CD4-positive, alpha-beta T cell (primary cell): Measurements from ENCODE around the gene OSBPL1A. TPM values are rescaled to one million over a fixed set of nuclear protein-coding genes. Genes with fewer than 3 reads are reported as not detected.

Source experiments
- ATAC-seq: fragments of 200-7000 bp; cut with Tn5 transposase; one replicate; pipeline ENCODE4 v1.10.0; 2022; ENCODE audit warnings: mild to moderate bottlenecking; ENCODE audit not compliant: poor library complexity
- CTCF ChIA-PET: fragments of 350-600 bp; sonication (Branson Sonifier 250); formaldehyde crosslinking; loops from one replicate; lab custom pipeline; 2021; ENCODE audit warnings: antibody characterized with exemption, inconsistent platforms; lab: Charles Lee
- POLR2A ChIA-PET: fragments of 350-600 bp; sonication (Branson Sonifier 250); formaldehyde crosslinking; loops from one replicate; lab custom pipeline; 2021; ENCODE audit warnings: antibody characterized with exemption, inconsistent platforms; lab: Charles Lee
- DNase-seq, 14 experiments: peaks; one replicate each; pipeline ENCODE4 v3.0.0-alpha.2; 2013 to 2020; ENCODE audit warnings: mixed read lengths in 2 of 14
- H3K27ac ChIP-seq, 2 donors: one replicate each; pipeline versions ENCODE4 v1.5.1 to v1.7.0; 2013; ENCODE audit warnings: low read length in 2 of 2, low read depth in 1 of 2, mild to moderate bottlenecking in 1 of 2
- H3K27me3 ChIP-seq, 2 experiments: 1 replicate in 1 of 2; 2 replicates in 1 of 2; pipeline versions ENCODE4 v1.6.1 to v1.7.0; 2013; ENCODE audit warnings: low read length in 2 of 2, control low read depth in 1 of 2, mild to moderate bottlenecking in 1 of 2, moderate library complexity in 1 of 2; ENCODE audit not compliant: insufficient read depth in 2 of 2, control insufficient read depth in 1 of 2
- H3K36me3 ChIP-seq: one replicate; pipeline ENCODE4 v1.6.1; 2013; ENCODE audit warnings: low read length, control low read depth; ENCODE audit not compliant: insufficient read depth
- H3K4me1 ChIP-seq: one replicate; pipeline ENCODE4 v1.6.1; 2013; ENCODE audit warnings: low read length, control low read depth; ENCODE audit not compliant: insufficient read depth
- H3K4me3 ChIP-seq: one replicate; pipeline ENCODE4 v1.5.1; 2013; ENCODE audit warnings: mild to moderate bottlenecking, low read length, moderate library complexity
- H3K9me3 ChIP-seq, 2 experiments: 1 replicate in 1 of 2; 2 replicates in 1 of 2; pipeline versions ENCODE4 v1.6.1 to v1.7.0; 2013; ENCODE audit warnings: low read length in 2 of 2, mild to moderate bottlenecking in 2 of 2, control low read depth in 1 of 2, moderate library complexity in 1 of 2; ENCODE audit not compliant: control insufficient read depth in 1 of 2, insufficient read depth in 1 of 2
- H3K27ac Mint-ChIP-seq: one replicate; pipeline ENCODE4 v1.8.0; 2020; ENCODE audit warnings: mixed read lengths
- H3K27me3 Mint-ChIP-seq: one replicate; pipeline ENCODE4 v1.8.0; 2021; ENCODE audit warnings: mixed read lengths
- H3K36me3 Mint-ChIP-seq: one replicate; pipeline ENCODE4 v1.8.0; 2021; ENCODE audit warnings: low read depth, mixed read lengths
- H3K4me1 Mint-ChIP-seq: one replicate; pipeline ENCODE4 v1.8.0; 2021; ENCODE audit warnings: low read depth, mixed read lengths
- H3K4me3 Mint-ChIP-seq: one replicate; pipeline ENCODE4 v1.8.0; 2020; ENCODE audit warnings: mild to moderate bottlenecking, mixed read lengths
- H3K9me3 Mint-ChIP-seq: one replicate; pipeline ENCODE4 v1.8.0; 2020; ENCODE audit warnings: mixed read lengths
- intact Hi-C, 2 experiments: fragments of 100-400 bp; cut with DNase I in 1 of 2; cut with micrococcal nuclease in 1 of 2; formaldehyde crosslinking; loops; one replicate each; pipeline versions ENCODE4 v1.15.1 to v1.9.0; 2023 to 2025; cut with DNase I, micrococcal nuclease
- total RNA-seq, 174 experiments: library from RNA in 2 of 174; stranded (reverse) in 2 of 174; gene quantifications; one replicate each; pipeline ENCODE4 v1.2.3 and lab custom pipeline; 2021 to 2026
- TF ChIP-seq, protein P1 (sequence below): fragments of 200-600 bp; IDR thresholded peaks from one replicate; pipeline ENCODE4 v1.8.0; 2022; ENCODE audit warnings: antibody characterized with exemption, mild to moderate bottlenecking

OSBPL1A gene
- total RNA-seq, 2 experiments from 2014 or later: 2.7 TPM

DNA sequence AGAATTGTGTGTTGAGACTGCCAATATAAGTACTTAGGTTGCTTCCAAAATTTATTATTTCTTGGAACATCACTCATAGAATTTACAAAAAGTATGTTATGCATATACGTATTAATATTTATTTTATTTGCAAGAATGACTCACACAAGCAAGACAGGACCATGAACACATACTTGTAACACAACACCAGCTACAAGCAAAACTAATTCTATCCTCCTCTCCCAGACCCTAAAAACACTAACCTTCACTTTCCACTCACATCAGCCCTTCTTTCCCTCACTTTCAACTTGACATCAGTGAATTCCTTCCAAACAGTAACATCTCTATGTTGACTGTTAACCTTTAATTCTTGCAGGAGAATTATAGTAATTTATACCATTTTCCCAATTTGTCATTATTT lies 24.3 kb downstream of the OSBPL1A start:
- Histone ChIP-seq H3K27ac (no peak overlapping the region), H3K36me3 (no peaks in the 10 kb centered on the region), H3K4me3 (no peak overlapping the region), H3K4me1 (peaks cover 6% of the 10 kb centered on the region), H3K9me3 (no peaks in the 10 kb centered on the region), H3K27me3 (no peaks in the 10 kb centered on the region)
- H3K36me3 Mint-ChIP-seq: peaks cover 10% of the 10 kb centered on the region
- peaks cover 16% of the 10 kb centered on the region for H3K4me1 Mint-ChIP-seq
- TF ChIP-seq, protein P1, sequence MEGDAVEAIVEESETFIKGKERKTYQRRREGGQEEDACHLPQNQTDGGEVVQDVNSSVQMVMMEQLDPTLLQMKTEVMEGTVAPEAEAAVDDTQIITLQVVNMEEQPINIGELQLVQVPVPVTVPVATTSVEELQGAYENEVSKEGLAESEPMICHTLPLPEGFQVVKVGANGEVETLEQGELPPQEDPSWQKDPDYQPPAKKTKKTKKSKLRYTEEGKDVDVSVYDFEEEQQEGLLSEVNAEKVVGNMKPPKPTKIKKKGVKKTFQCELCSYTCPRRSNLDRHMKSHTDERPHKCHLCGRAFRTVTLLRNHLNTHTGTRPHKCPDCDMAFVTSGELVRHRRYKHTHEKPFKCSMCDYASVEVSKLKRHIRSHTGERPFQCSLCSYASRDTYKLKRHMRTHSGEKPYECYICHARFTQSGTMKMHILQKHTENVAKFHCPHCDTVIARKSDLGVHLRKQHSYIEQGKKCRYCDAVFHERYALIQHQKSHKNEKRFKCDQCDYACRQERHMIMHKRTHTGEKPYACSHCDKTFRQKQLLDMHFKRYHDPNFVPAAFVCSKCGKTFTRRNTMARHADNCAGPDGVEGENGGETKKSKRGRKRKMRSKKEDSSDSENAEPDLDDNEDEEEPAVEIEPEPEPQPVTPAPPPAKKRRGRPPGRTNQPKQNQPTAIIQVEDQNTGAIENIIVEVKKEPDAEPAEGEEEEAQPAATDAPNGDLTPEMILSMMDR: no peak
- H3K27me3 Mint-ChIP-seq: no peaks in the 10 kb centered on the region
- H3K9me3 Mint-ChIP-seq: no peaks in the 10 kb centered on the region
- H3K4me3 Mint-ChIP-seq: no peak overlapping the region
- no peak for ATAC-seq
- DNase-seq: no peak
- POLR2A ChIA-PET: no interaction called here
- intact Hi-C loops: no loop called here
- H3K27ac Mint-ChIP-seq: no peak overlapping the region
- CTCF ChIA-PET: no interaction called here

DNA sequence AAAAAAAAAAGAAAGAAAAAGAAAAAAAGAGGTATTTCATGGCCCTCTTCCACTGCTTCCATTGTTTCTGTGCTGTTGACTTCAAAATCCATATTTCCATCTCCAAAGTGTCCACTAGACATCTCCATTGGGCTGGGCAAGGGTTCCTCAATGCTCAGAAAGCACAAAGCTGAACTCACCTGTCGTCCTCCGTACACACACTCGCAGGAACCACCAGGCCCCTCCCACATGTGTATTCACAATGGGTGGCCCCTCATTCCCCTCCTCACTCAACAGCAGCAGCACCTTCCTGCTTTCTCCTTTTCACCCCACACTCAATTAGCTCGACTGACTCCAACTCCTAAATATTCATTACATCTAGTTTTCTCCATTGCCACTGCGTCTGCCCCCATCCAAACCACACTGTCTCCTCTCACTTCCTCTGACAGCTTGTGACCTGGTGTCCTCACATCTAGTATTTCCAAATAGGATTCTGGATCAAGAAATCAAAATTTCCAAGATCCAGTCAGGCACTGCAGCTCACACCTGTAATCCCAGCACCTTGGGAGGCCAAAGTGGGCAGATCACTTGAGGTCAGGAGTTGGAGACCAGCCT lies 25.2 kb downstream of the OSBPL1A start:
- POLR2A ChIA-PET: no interaction called here
- H3K36me3 Mint-ChIP-seq: peaks cover 10% of the 10 kb centered on the region
- no peak for ATAC-seq
- DNase-seq: no peak
- Histone ChIP-seq H3K4me1 (peaks cover 7% of the 10 kb centered on the region), H3K27ac (no peak overlapping the region), H3K36me3 (no peaks in the 10 kb centered on the region), H3K27me3 (no peaks in the 10 kb centered on the region), H3K4me3 (no peak overlapping the region), H3K9me3 (no peaks in the 10 kb centered on the region)
- H3K4me1 Mint-ChIP-seq: peaks cover 18% of the 10 kb centered on the region
- intact Hi-C loops: no loop called here
- H3K27ac Mint-ChIP-seq: no peak overlapping the region
- no peaks in the 10 kb centered on the region for H3K9me3 Mint-ChIP-seq
- CTCF ChIA-PET: no interaction called here
- no peaks in the 10 kb centered on the region for H3K27me3 Mint-ChIP-seq
- no peak overlapping the region for H3K4me3 Mint-ChIP-seq
- TF ChIP-seq, protein P1: no peak

DNA sequence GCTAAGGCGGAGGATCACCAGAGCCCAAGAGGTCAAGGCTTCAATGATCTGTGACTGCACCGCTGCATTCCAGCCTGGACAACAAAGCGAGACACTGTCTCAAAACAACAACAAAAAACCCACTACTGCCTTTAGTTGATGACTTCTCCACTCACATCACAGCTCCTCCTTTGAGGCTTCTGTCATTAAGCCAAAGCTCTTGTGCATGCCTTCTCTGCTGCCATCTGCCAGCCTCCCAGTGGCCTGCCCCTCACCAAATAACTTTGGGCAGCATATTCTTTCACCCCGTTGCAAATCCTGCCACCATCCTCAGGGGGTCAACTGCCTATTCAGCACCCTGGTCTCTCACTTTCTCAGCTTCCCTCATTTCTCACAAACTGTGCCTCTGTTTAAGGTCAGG lies 27.5 kb downstream of the OSBPL1A start:
- no peak overlapping the region for H3K27ac Mint-ChIP-seq
- H3K27me3 ChIP-seq: no peaks in the 10 kb centered on the region
- no peaks in the 10 kb centered on the region for H3K27me3 Mint-ChIP-seq
- CTCF ChIA-PET: no interaction called here
- TF ChIP-seq, protein P1: no peak
- no peak for ATAC-seq
- no peaks in the 10 kb centered on the region for H3K9me3 Mint-ChIP-seq
- no peak overlapping the region for H3K4me3 Mint-ChIP-seq
- no peak overlapping the region for H3K27ac ChIP-seq
- H3K36me3 Mint-ChIP-seq: peaks cover 6% of the 10 kb centered on the region
- intact Hi-C loops: no loop called here
- H3K4me3 ChIP-seq: no peak overlapping the region
- H3K4me1 ChIP-seq: peaks cover 7% of the 10 kb centered on the region
- no peaks in the 10 kb centered on the region for H3K36me3 ChIP-seq
- no peak for DNase-seq
- H3K4me1 Mint-ChIP-seq: peaks cover 18% of the 10 kb centered on the region
- POLR2A ChIA-PET: no interaction called here
- no peaks in the 10 kb centered on the region for H3K9me3 ChIP-seq
